Adipocyte (in vitro differentiated cells): ENCODE results near the gene LRRC28.
A peak's percentile ranks its signal among the peaks of the same experiment; 100 is the strongest.
"Not testable (repeated sequence)": the region's sequence is repeated elsewhere in the genome, so short reads cannot be mapped to it uniquely, and the experiment has no call there.

Experiments
- DNase-seq: peaks from one replicate; pipeline ENCODE4 v3.0.0-alpha.2; 2015; ENCODE audit warnings: low read depth
- H3K27me3 ChIP-seq: replicated peaks from 2 replicates; pipeline ENCODE4 v1.7.0; 2013; ENCODE audit warnings: mild to moderate bottlenecking, low read length, moderate library complexity; ENCODE audit not compliant: control insufficient read depth, insufficient read depth
- H3K36me3 ChIP-seq: 2 replicates; pipeline ENCODE4 v1.7.0; 2013; ENCODE audit warnings: low read length, mild to moderate bottlenecking, moderate library complexity; ENCODE audit not compliant: control insufficient read depth, insufficient read depth, severe bottlenecking
- H3K4me1 ChIP-seq: 2 replicates; pipeline ENCODE4 v1.7.0; 2013; ENCODE audit warnings: mild to moderate bottlenecking, low read length, moderate library complexity; ENCODE audit not compliant: control insufficient read depth, insufficient read depth
- H3K4me3 ChIP-seq: 2 replicates; pipeline ENCODE4 v1.7.0; 2013; ENCODE audit warnings: mild to moderate bottlenecking, low read length, moderate library complexity
- H3K9ac ChIP-seq: 2 replicates; pipeline ENCODE4 v1.7.0; 2013; ENCODE audit warnings: mild to moderate bottlenecking, low read length, moderate library complexity
- H3K9me3 ChIP-seq: 2 replicates; pipeline ENCODE4 v1.7.0; 2013; ENCODE audit warnings: mild to moderate bottlenecking, low read length, moderate library complexity; ENCODE audit not compliant: control insufficient read depth

LRRC28 gene

GRCh38 chr15:99228120-99228770 is 23.0 kb upstream of the LRRC28 start:
- peaks cover 52% of the 10 kb centered on the region for H3K36me3 ChIP-seq
- H3K9me3 ChIP-seq = no peaks in the 10 kb centered on the region

GRCh38 chr15:99230867-99231266 is 20.4 kb upstream of the LRRC28 start:
- Histone ChIP-seq H3K36me3 (peaks cover 27% of the 10 kb centered on the region), H3K9me3 (no peaks in the 10 kb centered on the region), H3K4me3 (no peak overlapping the region), H3K4me1 (no peaks in the 10 kb centered on the region), H3K9ac (no peak overlapping the region), H3K27me3 (no peaks in the 10 kb centered on the region)
- DNase-seq = no peak

More at GRCh38 chr15:99228120-99228770, 23.0 kb upstream of the LRRC28 start:
- Histone ChIP-seq H3K4me1 (no peaks in the 10 kb centered on the region), H3K4me3 (no peak overlapping the region), H3K27me3 (no peaks in the 10 kb centered on the region), H3K9ac (no peak overlapping the region)
- DNase-seq = no peak

GRCh38 chr15:99232740-99233139 is 18.5 kb upstream of the LRRC28 start:
- H3K4me1 ChIP-seq = no peaks in the 10 kb centered on the region
- no peak for DNase-seq
- peaks cover 11% of the 10 kb centered on the region for H3K36me3 ChIP-seq
- H3K9me3 ChIP-seq = no peaks in the 10 kb centered on the region
- H3K4me3 ChIP-seq = no peak overlapping the region
- H3K27me3 ChIP-seq = no peaks in the 10 kb centered on the region
- no peak overlapping the region for H3K9ac ChIP-seq

- not testable (repeated sequence) for H3K27me3 ChIP-seq, H3K4me3 ChIP-seq, H3K9me3 ChIP-seq, H3K9ac ChIP-seq, H3K4me1 ChIP-seq, DNase-seq, H3K36me3 ChIP-seq
These were observed 17.1 kb upstream of the LRRC28 start for GRCh38 chr15:99234160-99234559.

- H3K9me3 ChIP-seq = no peaks in the 10 kb centered on the region
- H3K9ac ChIP-seq = no peak overlapping the region
- peaks cover 2% of the 10 kb centered on the region for H3K4me1 ChIP-seq
- no peaks in the 10 kb centered on the region for H3K27me3 ChIP-seq
- H3K36me3 ChIP-seq = peaks cover 21% of the 10 kb centered on the region
- no peak overlapping the region for H3K4me3 ChIP-seq
- no peak for DNase-seq
These were observed 12.4 kb upstream of the LRRC28 start for GRCh38 chr15:99238849-99239248.

GRCh38 chr15:99239545-99240198 is 11.6 kb upstream of the LRRC28 start:
- Histone ChIP-seq H3K36me3 (peaks cover 21% of the 10 kb centered on the region), H3K9ac (no peak overlapping the region), H3K27me3 (no peaks in the 10 kb centered on the region), H3K9me3 (no peaks in the 10 kb centered on the region), H3K4me1 (peaks cover 2% of the 10 kb centered on the region), H3K4me3 (no peak overlapping the region)
- DNase-seq = no peak

- Histone ChIP-seq H3K4me1 (peaks cover 2% of the 10 kb centered on the region), H3K4me3 (no peak overlapping the region), H3K27me3 (no peaks in the 10 kb centered on the region), H3K36me3 (peaks cover 25% of the 10 kb centered on the region), H3K9me3 (no peaks in the 10 kb centered on the region), H3K9ac (no peak overlapping the region)
- DNase-seq = no peak
These were observed 9.5 kb upstream of the LRRC28 start for GRCh38 chr15:99241752-99242151.

GRCh38 chr15:99244306-99244705 is 7.0 kb upstream of the LRRC28 start:
- H3K9ac ChIP-seq = no peak overlapping the region
- no peak overlapping the region for H3K4me3 ChIP-seq
- H3K36me3 ChIP-seq = peaks cover 20% of the 10 kb centered on the region
- peaks cover 22% of the 10 kb centered on the region for H3K4me1 ChIP-seq
- H3K9me3 ChIP-seq = no peaks in the 10 kb centered on the region
- DNase-seq = no peak
- H3K27me3 ChIP-seq = no peaks in the 10 kb centered on the region

- Histone ChIP-seq H3K4me1 (peaks cover 34% of the 10 kb centered on the region), H3K27me3 (no peaks in the 10 kb centered on the region), H3K36me3 (peaks cover 7% of the 10 kb centered on the region), H3K9ac (no peak overlapping the region), H3K9me3 (no peaks in the 10 kb centered on the region), H3K4me3 (peak overlapping the region; percentile 4)
- DNase-seq = no peak
These were observed 4.2 kb upstream of the LRRC28 start for GRCh38 chr15:99247062-99247461.

GRCh38 chr15:99248000-99248715 is 3.1 kb upstream of the LRRC28 start:
- H3K27me3 ChIP-seq = no peaks in the 10 kb centered on the region
- H3K9ac ChIP-seq = peak overlapping the region; percentile 99
- no peak for DNase-seq
- H3K4me3 ChIP-seq = peak overlapping the region; percentile 99
- H3K9me3 ChIP-seq = no peaks in the 10 kb centered on the region
- peaks cover 38% of the 10 kb centered on the region for H3K4me1 ChIP-seq
- peaks cover 6% of the 10 kb centered on the region for H3K36me3 ChIP-seq

GRCh38 chr15:99249270-99249841 is 1.9 kb upstream of the LRRC28 start, which contains the start of gene TTC23:
TTC23 (minus strand) TSS chr15:99249581; CDS start chr15:99228712, 20,869 bp downstream.
- H3K4me1 ChIP-seq = peaks cover 49% of the 10 kb centered on the region
- H3K27me3 ChIP-seq = no peaks in the 10 kb centered on the region
- peak within 1 kb of the TSS; percentile 99 for H3K4me3 ChIP-seq
- peak; percentile 94 for DNase-seq
- H3K36me3 ChIP-seq = peaks cover 4% of the 10 kb centered on the region
- H3K9me3 ChIP-seq = no peaks in the 10 kb centered on the region
- peak within 1 kb of the TSS; percentile 99 for H3K9ac ChIP-seq
